Loucy (cell line): ENCODE measurements around the gene COP1.
"Not testable (repeated sequence)": the region's sequence is repeated elsewhere in the genome, so short reads cannot be mapped to it uniquely, and the experiment has no call there.

Source experiments
- H2AFZ ChIP-seq: fragments of 200-600 bp; sonication (generic); 2 replicates; pipeline ENCODE4 v1.6.0; 2016; ENCODE audit warnings: antibody characterized with exemption, mild to moderate bottlenecking, low read length, moderate library complexity
- H3F3A ChIP-seq: fragments of 200-600 bp; 2 replicates; pipeline ENCODE4 v1.6.0; 2016; ENCODE audit warnings: antibody characterized with exemption, low read depth, mild to moderate bottlenecking
- H3K27me3 ChIP-seq: fragments of 200-600 bp; sonication (generic); 2 replicates; pipeline ENCODE4 v1.6.1; 2014; ENCODE audit warnings: low read length, mild to moderate bottlenecking; ENCODE audit not compliant: insufficient read depth, poor library complexity, severe bottlenecking
- H3K36me3 ChIP-seq: fragments of 200-600 bp; sonication (generic); 2 replicates; pipeline ENCODE4 v1.6.1; 2016; ENCODE audit warnings: low read length; ENCODE audit not compliant: insufficient read depth
- H3K4me1 ChIP-seq: fragments of 200-600 bp; sonication (generic); 2 replicates; pipeline ENCODE4 v1.5.1; 2014; ENCODE audit warnings: low read length, mild to moderate bottlenecking; ENCODE audit not compliant: insufficient read depth, poor library complexity, severe bottlenecking
- H3K4me2 ChIP-seq: fragments of 200-600 bp; sonication (generic); 2 replicates; pipeline ENCODE4 v1.6.0; 2014; ENCODE audit warnings: antibody characterized with exemption, low read length, low read depth, mild to moderate bottlenecking; ENCODE audit not compliant: poor library complexity, severe bottlenecking
- H3K4me3 ChIP-seq: fragments of 200-600 bp; sonication (generic); 2 replicates; pipeline ENCODE4 v1.5.1; 2014; ENCODE audit warnings: low read length, mild to moderate bottlenecking, mixed read lengths; ENCODE audit not compliant: poor library complexity, severe bottlenecking
- H3K79me2 ChIP-seq: fragments of 200-600 bp; sonication (generic); 2 replicates; pipeline ENCODE4 v1.6.1; 2014; ENCODE audit warnings: low read length; ENCODE audit not compliant: insufficient read depth
- H3K9ac ChIP-seq: fragments of 200-600 bp; sonication (generic); 2 replicates; pipeline ENCODE4 v1.6.0; 2014; ENCODE audit warnings: mild to moderate bottlenecking, low read depth, low read length, moderate library complexity; ENCODE audit not compliant: poor library complexity, severe bottlenecking
- H3K9me2 ChIP-seq: fragments of 200-600 bp; sonication (generic); replicated peaks from 2 replicates; pipeline ENCODE4 v1.6.1; 2016; ENCODE audit warnings: low read depth, low read length, mixed read lengths
- H3K9me3 ChIP-seq: fragments of 200-600 bp; sonication (generic); 2 replicates; pipeline ENCODE4 v1.6.1; 2014; ENCODE audit warnings: mild to moderate bottlenecking, antibody characterized with exemption, low read length, low read depth; ENCODE audit not compliant: insufficient read depth
- H4K20me1 ChIP-seq: fragments of 200-600 bp; sonication (generic); 2 replicates; pipeline ENCODE4 v1.6.0; 2014; ENCODE audit warnings: antibody characterized with exemption, low read length, mild to moderate bottlenecking; ENCODE audit not compliant: insufficient read depth, poor library complexity, severe bottlenecking
- EZH2phosphoT487 ChIP-seq: fragments of 200-600 bp; IDR thresholded peaks from 2 replicates; pipeline ENCODE4 v1.6.1; 2018; ENCODE audit warnings: antibody characterized with exemption, mild to moderate bottlenecking, moderate library complexity, borderline replicate concordance
- TF ChIP-seq, protein P1 (sequence below): fragments of 200-600 bp; sonication (generic); conservative IDR thresholded peaks from 2 replicates; pipeline ENCODE4 v1.5.1; 2014; ENCODE audit warnings: mild to moderate bottlenecking, antibody characterized with exemption, low read length

COP1 gene

DNA sequence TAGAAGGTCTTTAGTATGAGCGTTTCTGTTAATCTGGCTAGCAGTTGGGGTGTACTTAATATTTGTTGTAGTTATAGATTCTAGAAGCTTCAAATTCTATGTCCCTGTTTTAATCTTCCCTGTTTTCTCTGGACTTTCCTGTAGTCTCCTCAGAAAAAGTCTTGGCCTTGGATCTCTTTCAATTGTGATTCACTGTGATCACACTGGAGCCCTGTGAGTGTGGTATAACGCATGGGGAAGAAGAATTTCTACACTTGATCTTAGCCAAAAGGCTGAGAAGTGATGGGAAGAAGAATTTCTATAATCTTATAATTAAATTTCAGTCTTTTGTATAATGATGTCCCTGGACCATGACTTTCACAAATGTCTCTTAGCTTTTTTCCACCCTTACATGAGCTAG, 36.7 kb upstream of the COP1 start:
- H3K27me3 ChIP-seq: no peaks in the 10 kb centered on the region
- no peak overlapping the region for H3K9ac ChIP-seq
- H3F3A ChIP-seq: no peaks in the 10 kb centered on the region
- no peaks in the 10 kb centered on the region for H4K20me1 ChIP-seq
- H3K9me3 ChIP-seq: no peaks in the 10 kb centered on the region
- TF ChIP-seq EZH2phosphoT487: no peak
- TF ChIP-seq, protein P1, sequence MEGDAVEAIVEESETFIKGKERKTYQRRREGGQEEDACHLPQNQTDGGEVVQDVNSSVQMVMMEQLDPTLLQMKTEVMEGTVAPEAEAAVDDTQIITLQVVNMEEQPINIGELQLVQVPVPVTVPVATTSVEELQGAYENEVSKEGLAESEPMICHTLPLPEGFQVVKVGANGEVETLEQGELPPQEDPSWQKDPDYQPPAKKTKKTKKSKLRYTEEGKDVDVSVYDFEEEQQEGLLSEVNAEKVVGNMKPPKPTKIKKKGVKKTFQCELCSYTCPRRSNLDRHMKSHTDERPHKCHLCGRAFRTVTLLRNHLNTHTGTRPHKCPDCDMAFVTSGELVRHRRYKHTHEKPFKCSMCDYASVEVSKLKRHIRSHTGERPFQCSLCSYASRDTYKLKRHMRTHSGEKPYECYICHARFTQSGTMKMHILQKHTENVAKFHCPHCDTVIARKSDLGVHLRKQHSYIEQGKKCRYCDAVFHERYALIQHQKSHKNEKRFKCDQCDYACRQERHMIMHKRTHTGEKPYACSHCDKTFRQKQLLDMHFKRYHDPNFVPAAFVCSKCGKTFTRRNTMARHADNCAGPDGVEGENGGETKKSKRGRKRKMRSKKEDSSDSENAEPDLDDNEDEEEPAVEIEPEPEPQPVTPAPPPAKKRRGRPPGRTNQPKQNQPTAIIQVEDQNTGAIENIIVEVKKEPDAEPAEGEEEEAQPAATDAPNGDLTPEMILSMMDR: no peak
- no peaks in the 10 kb centered on the region for H3K36me3 ChIP-seq
- H2AFZ ChIP-seq: no peak overlapping the region
- no peak overlapping the region for H3K4me2 ChIP-seq
- no peaks in the 10 kb centered on the region for H3K4me1 ChIP-seq
- H3K79me2 ChIP-seq: no peaks in the 10 kb centered on the region
- H3K4me3 ChIP-seq: no peak overlapping the region
- H3K9me2 ChIP-seq: no peaks in the 10 kb centered on the region

DNA sequence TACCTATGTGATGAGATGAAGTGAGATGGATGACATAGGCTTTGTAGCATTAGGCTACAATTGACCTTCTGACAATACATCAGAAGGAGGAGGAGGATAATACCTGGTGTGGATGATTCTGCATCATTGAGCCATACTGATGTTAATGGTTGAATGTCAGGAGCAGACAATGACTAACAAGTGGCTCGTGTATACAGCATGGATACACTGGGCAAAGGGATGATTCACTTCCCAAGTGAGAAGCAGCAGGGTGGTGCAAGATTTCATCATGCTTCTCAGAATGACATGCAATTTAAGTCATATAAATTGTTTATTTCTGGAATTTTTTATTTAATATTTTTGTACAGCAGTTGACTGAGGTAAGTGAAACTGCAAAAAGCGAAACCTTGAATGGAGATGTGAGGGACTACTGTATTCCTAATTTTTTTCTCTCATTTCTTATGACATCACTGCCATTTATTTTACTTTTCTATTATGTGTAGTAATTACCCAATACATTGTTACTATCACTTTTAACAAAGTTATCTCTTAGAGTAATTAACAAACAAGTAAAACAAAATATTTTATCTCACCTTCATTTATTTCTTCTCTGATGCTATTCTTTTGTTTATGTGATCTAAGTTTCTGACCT, 34.4 kb upstream of the COP1 start:
- Histone ChIP-seq H3K4me1 (no peaks in the 10 kb centered on the region), H3F3A (no peaks in the 10 kb centered on the region), H3K9me2 (no peaks in the 10 kb centered on the region), H3K27me3 (no peaks in the 10 kb centered on the region), H3K4me3 (no peak overlapping the region), H3K4me2 (no peak overlapping the region), H3K36me3 (no peaks in the 10 kb centered on the region), H3K9me3 (no peaks in the 10 kb centered on the region), H2AFZ (no peak overlapping the region), H4K20me1 (no peaks in the 10 kb centered on the region), H3K9ac (no peak overlapping the region), H3K79me2 (no peaks in the 10 kb centered on the region)
- no peak for TF ChIP-seq EZH2phosphoT487
- TF ChIP-seq, protein P1: no peak

DNA sequence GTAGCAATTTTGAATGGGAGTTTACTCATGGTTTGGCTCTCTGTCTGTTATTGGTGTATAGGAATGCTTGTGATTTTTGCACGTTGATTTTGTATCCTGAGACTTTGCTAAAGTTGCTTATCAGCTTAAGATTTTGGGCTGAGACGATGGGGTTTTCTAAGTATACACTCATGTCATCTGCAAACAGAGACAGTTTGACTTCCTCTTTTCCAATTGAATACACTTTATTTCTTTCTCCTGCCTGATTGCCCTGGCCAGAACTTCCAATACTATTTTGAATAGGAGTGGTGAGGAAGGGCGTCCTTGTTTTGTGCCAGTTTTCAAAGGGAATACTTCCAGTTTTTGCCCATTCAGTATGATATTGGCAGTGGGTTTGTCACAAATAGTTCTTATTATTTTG, 26.6 kb upstream of the COP1 start:
- H3K36me3 ChIP-seq, H3K4me3 ChIP-seq, H3K9me3 ChIP-seq, H3K27me3 ChIP-seq, H3F3A ChIP-seq, H3K79me2 ChIP-seq, H3K9me2 ChIP-seq, H4K20me1 ChIP-seq, H3K9ac ChIP-seq, H3K4me2 ChIP-seq, H3K4me1 ChIP-seq, H2AFZ ChIP-seq: not testable (repeated sequence)

DNA sequence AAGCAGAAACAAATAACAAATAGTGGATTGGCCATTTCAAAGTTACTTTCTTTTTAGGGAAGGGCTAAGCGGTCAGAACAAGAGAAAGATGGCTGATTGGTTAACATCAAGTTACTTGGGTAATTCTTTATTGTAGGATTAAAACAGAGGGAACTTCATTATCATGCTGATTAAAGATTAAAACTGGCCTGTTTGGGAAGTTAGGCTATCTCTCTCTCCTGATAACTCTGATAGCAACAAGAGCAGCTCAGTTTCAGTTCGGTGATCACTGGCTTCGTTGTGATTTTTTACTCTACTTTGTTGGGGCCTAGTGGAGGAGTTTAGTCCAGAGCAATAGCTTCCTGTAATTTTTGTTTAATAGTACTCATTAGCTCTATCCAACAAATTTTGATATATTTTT, 20.5 kb upstream of the COP1 start:
- Histone ChIP-seq H2AFZ (no peak overlapping the region), H3K9me3 (no peaks in the 10 kb centered on the region), H3K4me3 (no peak overlapping the region), H3K4me2 (no peak overlapping the region), H3K79me2 (no peaks in the 10 kb centered on the region), H4K20me1 (no peaks in the 10 kb centered on the region), H3K27me3 (no peaks in the 10 kb centered on the region), H3K36me3 (no peaks in the 10 kb centered on the region), H3K4me1 (no peaks in the 10 kb centered on the region), H3K9me2 (no peaks in the 10 kb centered on the region), H3K9ac (no peak overlapping the region), H3F3A (no peaks in the 10 kb centered on the region)
- no peak for TF ChIP-seq EZH2phosphoT487
- TF ChIP-seq, protein P1: no peak
